T-cell (primary cell): ENCODE measurements around the gene BCO1. TPM values are rescaled to one million over a fixed set of nuclear protein-coding genes. Genes with fewer than 3 reads are reported as not detected.

ENCODE experiments used
- ATAC-seq, 4 experiments: fragments of 200-7000 bp in 3 of 4; fragments of 150-1000 bp in 1 of 4; cut with Tn5 transposase; replicated peaks in 1 of 4; 1 replicate in 3 of 4; 2 replicates in 1 of 4; pipeline ENCODE4 v1.10.0; 2021; ENCODE audit warnings: moderate library complexity in 3 of 4, mild to moderate bottlenecking in 2 of 4, moderate number of reproducible peaks in 1 of 4
- CTCF ChIA-PET, 2 donors: fragments of 300-600 bp; sonication (Branson Sonifier 250); formaldehyde crosslinking; loops; one replicate each; lab custom pipeline; 2022; ENCODE audit warnings: antibody characterized with exemption in 2 of 2; lab: Charles Lee
- POLR2A ChIA-PET, 2 donors: fragments of 300-600 bp; sonication (Branson Sonifier 250); formaldehyde crosslinking; loops; one replicate each; lab custom pipeline; 2022; ENCODE audit warnings: antibody characterized with exemption in 2 of 2; lab: Charles Lee
- DNase-seq, 35 experiments: peaks; one replicate each; pipeline versions ENCODE4 v3.0.0 to v3.0.0-alpha.2; 2013 to 2023
- H3K27ac ChIP-seq: one replicate; pipeline ENCODE4 v1.5.1; 2013; ENCODE audit warnings: low read length
- H3K27me3 ChIP-seq, 2 experiments: replicated peaks in 1 of 2; 1 replicate in 1 of 2; 2 replicates in 1 of 2; pipeline versions ENCODE4 v1.6.1 to v1.7.0; 2013; ENCODE audit warnings: low read length in 1 of 2, mixed read lengths in 1 of 2; ENCODE audit not compliant: control insufficient read depth in 2 of 2, insufficient read depth in 2 of 2; ENCODE audit errors: extremely low read depth in 1 of 2
- H3K36me3 ChIP-seq, 2 donors: 1 replicate in 1 of 2; 2 replicates in 1 of 2; pipeline versions ENCODE4 v1.6.1 to v1.7.0; 2013; ENCODE audit warnings: low read length in 1 of 2; ENCODE audit not compliant: control insufficient read depth in 2 of 2, insufficient read depth in 1 of 2; ENCODE audit errors: extremely low read depth in 1 of 2
- H3K4me1 ChIP-seq, 2 experiments: 1 replicate in 1 of 2; 2 replicates in 1 of 2; pipeline versions ENCODE4 v1.6.1 to v1.7.0; 2013; ENCODE audit warnings: low read length in 2 of 2, mixed read lengths in 1 of 2; ENCODE audit not compliant: insufficient read depth in 2 of 2, control insufficient read depth in 1 of 2; ENCODE audit errors: extremely low read depth in 1 of 2
- H3K4me3 ChIP-seq, 2 donors: 1 replicate in 1 of 2; 2 replicates in 1 of 2; pipeline versions ENCODE4 v1.5.1 to v1.7.0; 2013; ENCODE audit warnings: mild to moderate bottlenecking in 2 of 2, low read length in 1 of 2, moderate library complexity in 1 of 2; ENCODE audit not compliant: control insufficient read depth in 1 of 2; ENCODE audit errors: extremely low read depth in 1 of 2
- H3K9me3 ChIP-seq: 2 replicates; pipeline ENCODE4 v1.7.0; 2013
- H3K27ac Mint-ChIP-seq, 2 donors: one replicate each; pipeline ENCODE4 v1.8.0; 2020 to 2021; ENCODE audit warnings: mild to moderate bottlenecking in 2 of 2, mixed read lengths in 2 of 2
- H3K27me3 Mint-ChIP-seq, 2 donors: one replicate each; pipeline ENCODE4 v1.8.0; 2021 to 2022; ENCODE audit warnings: mixed read lengths in 2 of 2
- H3K36me3 Mint-ChIP-seq: one replicate; pipeline ENCODE4 v1.8.0; 2021; ENCODE audit warnings: mixed read lengths
- H3K4me1 Mint-ChIP-seq, 3 donors: one replicate each; pipeline ENCODE4 v1.8.0; 2020 to 2022; ENCODE audit warnings: mixed read lengths in 3 of 3, mild to moderate bottlenecking in 1 of 3
- H3K4me3 Mint-ChIP-seq, 3 donors: one replicate each; pipeline ENCODE4 v1.8.0; 2020 to 2022; ENCODE audit warnings: mild to moderate bottlenecking in 3 of 3, mixed read lengths in 3 of 3, moderate library complexity in 3 of 3
- H3K9me3 Mint-ChIP-seq, 3 donors: one replicate each; pipeline ENCODE4 v1.8.0; 2020 to 2022; ENCODE audit warnings: mixed read lengths in 3 of 3
- WGBS: methylation state at CpG from one replicate; pipeline ENCODE4 v1.1.5; 2013; ENCODE audit warnings: missing lambda C conversion rate; ENCODE audit not compliant: insufficient coverage; 5-methylcytosine and 5-hydroxymethylcytosine counted together
- total RNA-seq, 35 experiments: library from RNA in 6 of 35; stranded (reverse) in 6 of 35; fragments of 120-200 nt in 1 of 35; gene quantifications; one replicate each; pipeline versions ENCODE4 v1.2.1 to v1.2.4 and lab custom pipeline; 2013 to 2026

Gene BCO1
- total RNA-seq, 5 donors from 2014 or later (not counting 1 experiment from before 2014, with no cell fraction given), result not detected

- ChIA-PET POLR2A (no interaction called here), CTCF (interaction anchor here in 1 of 2 donors (0.6 kb wide), 1 partner anchor 24 kb away, joined by 4 read pairs; no protein-coding TSS in a partner anchor)
- Histone ChIP-seq H3K36me3 (no peaks in the 10 kb centered on the region), H3K4me1 (no peaks in the 10 kb centered on the region), H3K9me3 (no peaks in the 10 kb centered on the region), H3K27ac (no peak overlapping the region), H3K4me3 (no peak overlapping the region), H3K27me3 (no peaks in the 10 kb centered on the region)
- H3K27ac Mint-ChIP-seq, result no peak overlapping the region
- H3K36me3 Mint-ChIP-seq, result peaks cover 34% of the 10 kb centered on the region
- H3K9me3 Mint-ChIP-seq, result peaks cover 0 to 5% (median 4%) of the 10 kb centered on the region in 3 donors
- no peak overlapping the region for H3K4me3 Mint-ChIP-seq
- no peak for ATAC-seq
- 93% methylated on average over 2 of the region's 5 CpGs for WGBS
- H3K27me3 Mint-ChIP-seq, result no peaks in the 10 kb centered on the region
- no peak for DNase-seq
- peaks cover 0 to 19% (median 2%) of the 10 kb centered on the region in 3 donors for H3K4me1 Mint-ChIP-seq
Observed at GRCh38 chr16:81337097-81337496, 98.6 kb downstream of the BCO1 start.

Other genes starting within 250 kb of the BCO1 start
- gene CMC2, start 231.8 kb upstream of the BCO1 start, total RNA-seq, result 10 to 100 TPM; 29.9 to 56.1 (median 38.1) TPM
- 1 to 10 TPM; 1.3 to 9.0 (median 2.8) TPM for gene CENPN, start 231.5 kb upstream of the BCO1 start, total RNA-seq
- gene ATMIN, start 202.8 kb upstream of the BCO1 start, total RNA-seq, result 10 to 100 TPM; 30.2 to 36.2 (median 31.8) TPM
- under 1 TPM in 4 of 5 donors, not detected in 1; 0.26 to 0.96 (median 0.36) TPM for gene C16orf46, start 161.5 kb upstream of the BCO1 start, total RNA-seq
- 1 to 10 TPM; 2.8 to 5.4 (median 4.2) TPM for gene GCSH, start 142.3 kb upstream of the BCO1 start, total RNA-seq
- gene GAN, start 76.3 kb downstream of the BCO1 start, total RNA-seq, result 1 to 10 TPM; 5.4 to 8.1 (median 7.5) TPM
- gene CMIP, start 206.1 kb downstream of the BCO1 start, total RNA-seq, result 10 to 100 TPM; 39.8 to 55.9 (median 42.6) TPM